SK-N-MC (cell line): ENCODE measurements around the gene CAMK2B.

Experiments
- DNase-seq: peaks from one replicate; pipeline ENCODE4 v3.0.0-alpha.2; 2011; ENCODE audit warnings: low read depth, low spot score
- H3K27ac ChIP-seq: fragments of 200-600 bp; sonication (generic); 2 replicates; pipeline ENCODE4 v1.5.1; 2016; ENCODE audit warnings: mixed run types
- H3K36me3 ChIP-seq: fragments of 200-600 bp; sonication (generic); 2 replicates; pipeline ENCODE4 v1.6.1; 2017; ENCODE audit warnings: antibody characterized with exemption, low read length, mixed read lengths; ENCODE audit not compliant: insufficient read depth
- H3K4me3 ChIP-seq: fragments of 200-600 bp; sonication (generic); 2 replicates; pipeline ENCODE4 v1.5.1; 2016
- H3K9ac ChIP-seq: fragments of 200-600 bp; sonication (generic); 2 replicates; pipeline ENCODE4 v1.8.0; 2017; ENCODE audit warnings: mixed run types, mixed read lengths; ENCODE audit not compliant: insufficient read length
- H3K9me3 ChIP-seq: fragments of 200-600 bp; sonication (generic); 2 replicates; pipeline ENCODE4 v1.6.1; 2017; ENCODE audit warnings: low read depth, mild to moderate bottlenecking, antibody characterized with exemption, low read length, moderate library complexity, mixed read lengths
- EZH2 ChIP-seq: fragments of 200-600 bp; sonication (generic); IDR thresholded peaks from one replicate; pipeline ENCODE4 v1.6.1; 2017; ENCODE audit warnings: antibody characterized with exemption
- FOXP2 ChIP-seq: optimal IDR thresholded peaks from 2 replicates; pipeline ENCODE3; 2011; ENCODE audit warnings: mild to moderate bottlenecking, moderate library complexity; ENCODE audit not compliant: insufficient read depth; ENCODE audit errors: extremely low read length, control extremely low read depth
- POLR2AphosphoS5 ChIP-seq: IDR thresholded peaks from 2 replicates; pipeline ENCODE4 v1.6.1; 2012; ENCODE audit warnings: mild to moderate bottlenecking, low read depth, low read length, borderline replicate concordance

The CAMK2B gene

DNA sequence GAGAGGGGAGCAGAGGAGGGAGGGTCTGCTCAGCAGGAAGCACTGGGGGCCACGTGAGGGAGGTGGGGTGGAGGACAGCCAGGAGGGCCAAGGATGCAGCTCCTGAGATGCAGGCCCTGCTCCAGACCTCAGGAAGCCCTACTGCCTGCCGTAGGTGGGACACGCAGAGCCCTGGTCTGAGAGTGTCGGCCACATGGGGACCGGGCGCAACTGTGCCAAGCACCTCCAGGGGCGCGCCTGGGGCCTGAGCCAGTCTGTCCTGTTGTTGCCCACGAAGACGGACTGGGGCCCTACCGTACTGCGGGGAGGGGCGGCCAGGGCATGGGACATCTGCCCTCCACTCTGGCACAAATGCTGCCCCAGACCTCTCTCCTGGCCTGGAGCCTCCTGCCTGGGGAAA, 93.0 kb downstream of the CAMK2B start:
- TF ChIP-seq EZH2: no peak
- no peak for TF ChIP-seq FOXP2
- TF ChIP-seq POLR2AphosphoS5: no peak
- Histone ChIP-seq H3K27ac (no peak overlapping the region), H3K9me3 (no peaks in the 10 kb centered on the region), H3K9ac (no peak overlapping the region), H3K36me3 (no peaks in the 10 kb centered on the region), H3K4me3 (no peak overlapping the region)
- no peak for DNase-seq

DNA sequence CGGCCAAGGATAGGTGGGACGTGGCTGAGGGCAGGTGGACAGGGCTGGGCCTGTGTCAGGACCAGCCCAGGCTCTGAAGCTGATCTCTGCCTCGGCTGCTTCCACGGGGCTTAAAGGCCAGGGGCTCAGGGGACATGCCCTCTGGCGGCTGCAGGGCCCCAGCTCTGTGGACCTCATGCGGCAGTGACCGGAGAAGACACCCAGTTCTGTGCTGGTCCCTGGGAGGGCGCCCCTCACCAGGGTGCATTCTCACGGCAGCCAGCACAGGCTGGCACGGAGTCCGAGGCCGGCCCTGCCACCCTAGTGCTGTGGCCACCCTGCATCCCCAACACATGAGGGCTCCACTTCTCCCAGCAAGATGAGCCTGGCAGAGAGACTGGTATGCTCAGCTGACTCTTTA, 94.3 kb downstream of the CAMK2B start:
- no peak for DNase-seq
- TF ChIP-seq POLR2AphosphoS5 (no peak), FOXP2 (no peak), EZH2 (no peak)
- H3K27ac ChIP-seq: no peak overlapping the region

DNA sequence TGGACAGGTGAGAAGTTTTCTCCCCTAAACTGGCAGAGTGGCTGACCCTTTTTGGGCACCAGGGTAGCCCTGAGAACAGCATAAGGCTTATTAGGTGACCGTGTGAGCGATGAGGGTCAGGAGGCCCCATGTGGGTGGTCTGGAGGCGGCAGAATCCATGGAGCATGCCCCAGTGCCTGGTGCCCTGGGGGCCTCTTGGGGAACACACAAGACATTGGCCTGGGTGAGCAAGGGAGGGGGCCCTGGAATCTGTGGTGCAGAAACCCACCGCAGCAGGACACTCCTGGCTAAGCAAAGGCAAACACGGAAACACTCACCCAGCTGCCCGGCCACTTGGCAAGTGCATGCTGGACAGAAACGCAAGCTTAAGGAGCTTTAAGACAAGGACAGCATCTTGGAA, 95.1 kb downstream of the CAMK2B start:
- no peak for DNase-seq
- Histone ChIP-seq H3K9ac (no peak overlapping the region), H3K27ac (no peak overlapping the region), H3K9me3 (no peaks in the 10 kb centered on the region), H3K4me3 (no peak overlapping the region), H3K36me3 (no peaks in the 10 kb centered on the region)
- no peak for TF ChIP-seq EZH2
- no peak for TF ChIP-seq POLR2AphosphoS5
- no peak for TF ChIP-seq FOXP2

More for the DNA sequence above, 94.3 kb downstream of the CAMK2B start:
- H3K9ac ChIP-seq: no peak overlapping the region
- no peaks in the 10 kb centered on the region for H3K36me3 ChIP-seq
- H3K4me3 ChIP-seq: no peak overlapping the region
- H3K9me3 ChIP-seq: no peaks in the 10 kb centered on the region

DNA sequence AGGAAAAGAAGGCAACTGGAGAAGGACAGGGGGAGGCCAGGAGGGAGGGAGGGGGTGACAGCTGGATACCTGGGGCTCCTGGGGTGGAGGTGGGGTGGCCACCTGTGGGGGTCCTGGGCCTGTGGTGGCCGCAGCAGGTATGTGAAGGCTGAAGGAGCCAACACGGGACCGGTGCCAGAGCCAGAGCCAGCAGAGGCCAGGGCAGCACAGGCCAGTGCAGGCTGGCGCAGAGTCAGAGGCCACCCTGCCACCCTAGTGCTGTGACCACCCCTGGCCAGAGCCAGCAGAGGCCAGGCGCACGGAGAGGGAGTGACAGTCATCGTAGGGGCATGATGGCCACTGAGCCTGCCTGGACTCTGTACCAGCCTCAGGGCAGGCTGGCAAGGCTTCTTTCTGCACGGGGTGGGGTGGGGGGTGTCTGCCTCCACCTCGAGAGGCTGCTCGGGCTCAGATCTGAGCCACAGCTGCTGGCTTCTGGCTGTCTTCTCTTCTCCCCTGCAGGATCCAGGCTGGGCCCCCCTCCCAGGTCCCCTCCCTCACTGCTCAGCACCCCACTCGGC, 95.8 kb downstream of the CAMK2B start:
- Histone ChIP-seq H3K9ac (no peak overlapping the region), H3K36me3 (no peaks in the 10 kb centered on the region), H3K9me3 (no peaks in the 10 kb centered on the region), H3K27ac (no peak overlapping the region), H3K4me3 (no peak overlapping the region)
- DNase-seq: no peak
- TF ChIP-seq FOXP2: no peak
- no peak for TF ChIP-seq EZH2

DNA sequence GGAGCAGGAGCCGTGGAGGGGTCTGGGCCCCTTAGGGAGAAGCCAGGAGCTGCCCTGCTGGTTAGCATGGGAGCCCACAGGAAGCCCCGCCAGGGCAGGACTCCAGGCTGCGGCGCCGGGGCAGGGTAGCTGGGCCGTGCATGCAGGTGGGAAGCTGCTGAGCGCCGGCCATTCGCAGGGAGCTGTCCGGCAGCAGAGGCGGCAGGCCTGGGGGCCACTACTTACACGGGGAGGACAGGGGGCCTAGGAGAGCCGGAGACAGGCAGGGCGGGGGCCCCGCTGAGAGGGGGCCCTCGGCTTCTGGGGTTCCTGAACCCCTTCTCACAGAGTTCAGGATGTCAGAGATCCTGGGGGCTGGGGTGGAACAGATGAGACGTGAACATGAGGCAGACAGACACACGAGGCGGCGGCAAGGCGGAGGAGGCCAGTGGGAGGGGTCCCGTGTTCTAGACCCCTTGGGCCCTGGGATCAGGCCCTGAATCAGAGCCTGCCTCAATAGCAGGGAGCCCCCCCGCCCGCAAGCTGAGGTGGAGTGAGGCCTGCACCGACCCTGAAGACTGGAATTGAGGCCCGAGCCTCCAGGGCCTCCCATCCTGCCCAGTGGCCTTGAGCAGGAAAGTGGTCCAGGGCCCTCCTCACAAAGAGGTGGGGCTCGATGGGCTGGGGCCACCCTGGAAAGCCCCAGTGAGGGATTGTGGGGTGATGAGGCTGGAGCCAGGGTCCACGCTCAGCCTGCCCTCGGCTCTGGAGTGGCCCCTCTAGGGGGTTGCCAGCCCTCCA, 96.6 kb downstream of the CAMK2B start:
- Histone ChIP-seq H3K27ac (no peak overlapping the region), H3K9me3 (no peaks in the 10 kb centered on the region), H3K36me3 (no peaks in the 10 kb centered on the region), H3K4me3 (no peak overlapping the region), H3K9ac (no peak overlapping the region)
- no peak for DNase-seq
- TF ChIP-seq FOXP2 (no peak), POLR2AphosphoS5 (no peak), EZH2 (no peak)

DNA sequence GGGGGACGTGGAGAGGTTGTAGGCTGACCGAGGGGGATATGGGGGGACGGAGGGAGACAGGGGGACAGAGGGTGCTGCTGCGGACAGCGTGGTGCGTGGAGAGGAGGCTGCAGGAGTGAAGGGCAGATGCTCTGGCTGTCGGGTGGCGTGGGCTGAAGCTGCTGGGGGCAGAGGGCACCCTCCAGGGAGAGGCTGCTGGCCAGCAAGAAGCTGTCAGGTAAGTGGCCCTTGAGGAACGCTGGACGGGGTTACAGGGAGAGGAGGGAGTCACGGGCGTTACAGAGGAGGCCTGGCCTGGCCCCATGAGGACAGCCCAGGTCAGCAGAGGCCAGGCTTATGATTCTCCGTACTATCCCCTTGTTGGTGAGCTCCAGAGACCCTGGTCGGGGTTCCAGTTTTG, 97.5 kb downstream of the CAMK2B start:
- Histone ChIP-seq H3K4me3 (no peak overlapping the region), H3K36me3 (no peaks in the 10 kb centered on the region), H3K27ac (no peak overlapping the region), H3K9ac (no peak overlapping the region), H3K9me3 (no peaks in the 10 kb centered on the region)
- TF ChIP-seq FOXP2 (no peak), POLR2AphosphoS5 (no peak), EZH2 (no peak)
- DNase-seq: no peak

DNA sequence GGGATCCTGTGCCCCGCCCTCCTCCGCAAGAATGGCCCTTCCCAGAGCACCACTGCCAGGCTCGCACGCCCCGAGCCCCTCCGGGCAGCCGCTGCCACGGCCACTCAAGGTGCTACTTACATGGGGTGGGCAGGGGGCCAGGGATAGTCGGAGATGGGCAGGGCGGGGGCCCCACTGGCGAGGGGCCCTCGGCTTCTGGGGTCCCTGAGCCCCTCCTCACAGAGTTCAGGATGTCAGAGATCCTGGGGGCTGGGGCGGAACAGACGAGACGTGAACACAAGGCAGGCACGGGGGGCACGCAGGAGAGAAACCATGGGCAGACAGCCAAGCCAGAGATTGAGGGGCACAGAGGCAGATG, 99.0 kb downstream of the CAMK2B start:
- no peak for DNase-seq
- TF ChIP-seq POLR2AphosphoS5 (no peak), EZH2 (no peak), FOXP2 (no peak)
- Histone ChIP-seq H3K4me3 (no peak overlapping the region), H3K36me3 (no peaks in the 10 kb centered on the region), H3K9ac (no peak overlapping the region), H3K27ac (no peak overlapping the region), H3K9me3 (no peaks in the 10 kb centered on the region)

DNA sequence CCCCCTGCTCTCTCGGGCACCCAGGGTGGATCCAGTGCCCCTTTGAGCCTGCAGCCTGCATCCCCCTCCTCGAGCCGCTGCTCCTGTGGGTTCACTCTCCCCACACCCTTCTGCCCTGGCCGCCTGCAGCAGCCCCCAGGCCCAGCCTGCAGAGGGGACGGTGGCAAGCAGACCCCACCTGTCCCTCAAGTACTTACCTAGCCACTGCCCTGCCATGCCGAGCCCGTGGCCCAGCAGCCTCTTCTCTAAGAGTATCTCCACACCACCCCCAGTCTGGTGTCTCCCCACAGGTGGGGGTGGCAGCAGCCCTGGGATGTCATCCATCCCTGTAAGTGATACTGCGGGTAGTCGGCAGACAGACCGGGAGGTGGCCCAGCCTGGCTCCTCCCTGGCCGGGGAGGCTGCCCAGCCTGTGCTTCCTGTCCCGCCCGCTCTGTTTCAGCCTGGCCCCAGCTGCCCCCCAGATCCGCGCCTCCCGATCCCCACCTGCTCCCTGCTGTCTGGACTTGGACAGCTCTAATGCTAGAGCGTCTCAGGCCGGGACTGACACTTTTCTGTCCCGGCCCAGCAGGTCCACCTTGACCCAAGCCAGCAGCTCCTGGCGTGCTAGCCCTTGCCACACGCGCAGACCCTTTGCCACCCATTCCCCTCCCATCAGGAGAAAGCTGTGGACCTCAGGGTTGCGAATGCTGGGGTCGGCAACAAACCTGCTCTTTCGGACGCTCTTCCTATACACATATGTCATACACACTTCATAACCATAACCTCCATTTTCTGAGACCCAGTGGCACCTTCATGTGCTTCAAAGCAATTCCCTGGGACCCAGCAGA, 99.6 kb downstream of the CAMK2B start:
- H3K4me3 ChIP-seq: no peak overlapping the region
- TF ChIP-seq EZH2 (no peak), POLR2AphosphoS5 (no peak), FOXP2 (no peak)
- no peaks in the 10 kb centered on the region for H3K9me3 ChIP-seq
- H3K9ac ChIP-seq: no peak overlapping the region
- no peak for DNase-seq
- H3K27ac ChIP-seq: no peak overlapping the region
- no peaks in the 10 kb centered on the region for H3K36me3 ChIP-seq
